SK-N-MC (cell line): ENCODE measurements around the gene DOK3.

ENCODE experiments used
- DNase-seq: peaks from one replicate; pipeline ENCODE4 v3.0.0-alpha.2; 2011; ENCODE audit warnings: low read depth, low spot score
- H3K27ac ChIP-seq: fragments of 200-600 bp; sonication (generic); 2 replicates; pipeline ENCODE4 v1.5.1; 2016; ENCODE audit warnings: mixed run types
- H3K36me3 ChIP-seq: fragments of 200-600 bp; sonication (generic); 2 replicates; pipeline ENCODE4 v1.6.1; 2017; ENCODE audit warnings: antibody characterized with exemption, low read length, mixed read lengths; ENCODE audit not compliant: insufficient read depth
- H3K4me3 ChIP-seq: fragments of 200-600 bp; sonication (generic); 2 replicates; pipeline ENCODE4 v1.5.1; 2016
- H3K9ac ChIP-seq: fragments of 200-600 bp; sonication (generic); 2 replicates; pipeline ENCODE4 v1.8.0; 2017; ENCODE audit warnings: mixed run types, mixed read lengths; ENCODE audit not compliant: insufficient read length
- H3K9me3 ChIP-seq: fragments of 200-600 bp; sonication (generic); 2 replicates; pipeline ENCODE4 v1.6.1; 2017; ENCODE audit warnings: low read depth, mild to moderate bottlenecking, antibody characterized with exemption, low read length, moderate library complexity, mixed read lengths
- EZH2 ChIP-seq: fragments of 200-600 bp; sonication (generic); IDR thresholded peaks from one replicate; pipeline ENCODE4 v1.6.1; 2017; ENCODE audit warnings: antibody characterized with exemption
- FOXP2 ChIP-seq: optimal IDR thresholded peaks from 2 replicates; pipeline ENCODE3; 2011; ENCODE audit warnings: mild to moderate bottlenecking, moderate library complexity; ENCODE audit not compliant: insufficient read depth; ENCODE audit errors: extremely low read length, control extremely low read depth
- POLR2AphosphoS5 ChIP-seq: IDR thresholded peaks from 2 replicates; pipeline ENCODE4 v1.6.1; 2012; ENCODE audit warnings: mild to moderate bottlenecking, low read depth, low read length, borderline replicate concordance

Gene DOK3

DNA sequence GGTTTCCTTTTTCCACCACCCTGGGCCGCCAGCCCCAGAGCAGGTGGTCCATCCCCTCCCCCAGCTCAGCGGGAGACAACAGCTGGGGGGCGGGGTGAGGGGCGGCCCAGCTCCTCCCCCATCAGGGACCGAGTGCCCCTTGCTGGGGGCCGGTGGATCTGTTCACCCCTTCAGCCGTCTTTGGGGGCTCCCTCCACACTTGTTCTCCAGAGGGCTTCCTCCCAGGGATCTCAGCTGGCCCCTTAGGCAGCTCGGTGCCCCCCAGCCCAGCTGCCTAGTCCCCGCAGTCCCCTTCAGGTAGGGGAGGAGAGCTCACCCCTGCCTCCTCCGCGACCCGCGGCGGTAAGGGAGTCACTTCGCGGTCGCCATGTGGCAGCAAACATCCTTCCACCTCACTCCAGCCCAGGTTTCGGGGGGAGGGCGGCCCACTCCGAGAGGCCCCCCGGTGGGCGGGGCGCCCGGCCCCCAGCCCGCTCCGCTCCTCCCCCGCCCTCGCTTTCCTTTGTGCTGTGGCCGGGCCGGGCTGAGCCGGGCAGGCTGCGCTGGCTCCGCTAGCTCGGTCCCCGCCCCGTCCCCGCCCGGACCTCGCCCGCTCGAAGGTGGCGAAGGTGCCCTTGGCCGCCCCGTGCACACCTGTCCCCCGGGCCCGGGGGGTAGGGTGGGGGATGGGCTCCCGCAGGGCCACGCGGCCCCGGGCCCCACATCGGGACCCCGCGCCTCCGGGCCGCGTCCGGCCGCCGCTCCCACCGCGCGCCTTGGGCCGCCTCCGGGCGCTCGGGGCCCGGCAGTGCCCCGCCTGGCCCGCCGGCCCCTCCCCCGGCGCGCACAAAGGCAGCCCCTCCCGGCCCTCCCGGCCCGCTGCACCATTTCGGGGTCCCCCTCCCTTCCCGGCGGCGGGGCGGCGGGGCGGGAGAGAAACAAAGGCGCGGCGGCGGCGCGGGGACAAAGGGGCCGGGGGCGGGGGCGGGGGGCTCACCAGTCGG, 36.9 kb downstream of the DOK3 start:
- H3K4me3 ChIP-seq = peak overlapping the region; percentile 96
- H3K36me3 ChIP-seq = peaks cover 47% of the 10 kb centered on the region
- peak overlapping the region; percentile 87 for H3K9ac ChIP-seq
- H3K27ac ChIP-seq = peak overlapping the region; percentile 76; the same call in 1 of the 2 replicates
- no peak for DNase-seq
- TF ChIP-seq EZH2 (no peak), POLR2AphosphoS5 (no peak)
- no peaks in the 10 kb centered on the region for H3K9me3 ChIP-seq

DNA sequence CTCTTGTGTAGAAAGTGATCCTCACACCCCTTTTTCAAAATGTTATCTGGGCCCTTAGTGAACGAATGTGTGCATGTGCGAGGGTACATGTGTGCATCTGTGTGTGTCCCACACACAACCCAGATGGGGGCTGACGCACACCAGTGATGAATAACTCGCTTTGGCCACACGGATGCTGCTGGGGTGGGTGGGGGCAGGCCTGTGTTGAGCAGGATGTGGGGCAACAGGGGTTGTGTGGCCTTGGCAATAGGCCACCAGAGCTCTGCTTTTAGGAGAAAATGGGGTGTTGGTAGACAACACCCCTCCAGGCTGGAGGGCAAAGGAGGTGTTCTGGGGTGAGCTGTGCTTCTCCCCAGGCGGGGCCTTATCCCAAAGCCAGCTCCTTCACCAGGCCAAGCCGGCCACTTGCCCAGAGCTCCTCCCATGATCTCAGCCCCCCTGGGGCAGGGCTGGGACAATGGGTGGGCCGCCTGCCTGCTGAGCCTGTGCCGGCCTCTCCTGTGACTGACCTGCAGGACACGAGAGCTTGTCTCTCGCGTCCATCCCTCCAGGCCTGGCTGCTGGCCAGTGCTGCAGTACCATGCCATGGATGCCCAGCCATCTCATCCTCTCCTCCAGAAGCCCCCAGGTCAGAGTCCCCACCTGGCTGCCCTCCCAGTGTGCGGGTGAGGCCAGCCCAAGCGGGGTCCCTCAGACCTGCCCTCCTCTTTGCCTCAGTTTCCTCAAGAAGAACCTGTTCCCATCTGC, 37.8 kb downstream of the DOK3 start:
- Histone ChIP-seq H3K9me3 (no peaks in the 10 kb centered on the region), H3K4me3 (peak overlapping the region; percentile 96), H3K36me3 (peaks cover 56% of the 10 kb centered on the region), H3K27ac (no peak overlapping the region), H3K9ac (peak overlapping the region; percentile 87)
- TF ChIP-seq POLR2AphosphoS5 = no peak
- TF ChIP-seq FOXP2 = no peak
- TF ChIP-seq EZH2 = no peak
- no peak for DNase-seq

DNA sequence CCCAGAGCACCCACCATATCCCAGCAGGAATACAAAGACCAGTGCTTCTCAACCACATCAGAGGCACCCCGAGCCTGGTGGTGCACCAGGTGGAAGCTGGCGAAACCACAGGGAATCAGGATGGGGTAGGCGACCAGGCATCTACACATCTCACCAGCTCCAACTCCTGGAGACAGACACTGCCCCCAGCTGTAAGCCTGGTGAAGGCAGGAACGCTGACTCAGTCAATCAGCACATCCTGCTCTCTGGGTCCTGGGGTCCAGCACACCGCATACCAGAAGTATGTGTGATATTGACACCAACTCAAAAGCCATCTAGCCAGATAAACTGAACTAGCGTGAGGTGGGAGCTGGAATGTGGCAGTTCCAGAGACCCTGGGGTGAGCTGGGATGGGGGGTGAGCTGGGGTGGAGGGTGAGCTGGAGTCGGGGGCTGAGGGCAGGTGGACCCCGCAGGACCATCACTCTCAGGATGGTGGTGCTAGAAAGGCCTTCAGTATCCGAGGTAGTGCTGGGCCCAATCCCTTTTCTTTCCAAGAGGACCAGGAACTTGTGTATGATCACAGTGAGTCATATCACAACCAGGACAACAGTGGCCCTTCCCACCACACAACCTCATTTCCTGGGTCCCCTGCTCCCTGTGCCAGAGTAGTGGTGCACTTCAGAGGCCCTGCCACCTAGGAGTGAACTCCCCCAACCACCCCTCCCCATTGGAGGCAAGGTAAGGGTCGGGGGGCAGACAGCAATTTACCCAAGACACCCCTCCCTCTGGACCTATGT, 38.7 kb downstream of the DOK3 start:
- TF ChIP-seq FOXP2 (no peak), POLR2AphosphoS5 (no peak), EZH2 (no peak)
- DNase-seq = no peak
- Histone ChIP-seq H3K36me3 (peaks cover 65% of the 10 kb centered on the region), H3K9me3 (no peaks in the 10 kb centered on the region), H3K9ac (no peak overlapping the region), H3K27ac (no peak overlapping the region), H3K4me3 (peak overlapping the region; percentile 96; the same call in 1 of the 2 replicates)

DNA sequence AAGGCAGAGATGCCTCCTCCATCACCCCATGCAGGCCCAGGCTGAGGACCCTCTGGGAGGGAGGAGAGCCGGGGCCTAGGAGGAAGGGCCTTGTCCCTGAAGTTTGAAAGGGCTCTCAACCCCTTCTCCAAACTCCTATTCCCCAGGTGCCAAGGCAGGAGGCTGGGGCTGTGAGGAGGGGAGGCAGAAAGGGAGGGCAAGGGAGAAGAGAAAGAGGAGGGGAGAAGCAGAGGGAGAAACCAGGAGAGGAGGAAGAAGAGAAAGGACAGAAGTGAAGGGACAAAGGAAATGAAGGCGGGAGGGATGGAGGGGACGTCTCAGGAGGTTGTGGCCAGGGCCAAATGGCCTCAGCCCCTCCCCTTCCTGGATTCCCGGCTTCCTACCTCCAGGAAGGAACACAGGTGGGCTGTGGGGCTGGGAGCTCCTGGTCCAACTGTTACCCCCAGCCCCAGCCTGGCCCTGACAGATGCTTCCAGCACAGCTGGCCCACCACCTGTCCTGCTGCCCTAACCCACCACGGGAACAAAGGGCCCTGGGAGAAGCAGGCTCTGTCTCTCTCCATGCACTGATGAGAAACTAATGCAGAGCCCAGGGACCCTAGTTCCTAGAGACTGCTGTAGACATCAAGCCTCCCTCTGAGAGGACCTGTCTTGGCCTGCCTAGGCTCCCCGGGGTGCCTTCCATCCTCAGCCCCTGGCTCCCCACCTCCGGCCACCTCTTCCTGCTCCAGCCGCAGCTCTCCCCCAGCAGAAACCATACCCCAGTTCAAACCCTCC, 39.7 kb downstream of the DOK3 start:
- Histone ChIP-seq H3K27ac (no peak overlapping the region), H3K4me3 (no peak overlapping the region), H3K36me3 (peaks cover 75% of the 10 kb centered on the region), H3K9ac (no peak overlapping the region), H3K9me3 (no peaks in the 10 kb centered on the region)
- no peak for DNase-seq
- TF ChIP-seq EZH2 = no peak

DNA sequence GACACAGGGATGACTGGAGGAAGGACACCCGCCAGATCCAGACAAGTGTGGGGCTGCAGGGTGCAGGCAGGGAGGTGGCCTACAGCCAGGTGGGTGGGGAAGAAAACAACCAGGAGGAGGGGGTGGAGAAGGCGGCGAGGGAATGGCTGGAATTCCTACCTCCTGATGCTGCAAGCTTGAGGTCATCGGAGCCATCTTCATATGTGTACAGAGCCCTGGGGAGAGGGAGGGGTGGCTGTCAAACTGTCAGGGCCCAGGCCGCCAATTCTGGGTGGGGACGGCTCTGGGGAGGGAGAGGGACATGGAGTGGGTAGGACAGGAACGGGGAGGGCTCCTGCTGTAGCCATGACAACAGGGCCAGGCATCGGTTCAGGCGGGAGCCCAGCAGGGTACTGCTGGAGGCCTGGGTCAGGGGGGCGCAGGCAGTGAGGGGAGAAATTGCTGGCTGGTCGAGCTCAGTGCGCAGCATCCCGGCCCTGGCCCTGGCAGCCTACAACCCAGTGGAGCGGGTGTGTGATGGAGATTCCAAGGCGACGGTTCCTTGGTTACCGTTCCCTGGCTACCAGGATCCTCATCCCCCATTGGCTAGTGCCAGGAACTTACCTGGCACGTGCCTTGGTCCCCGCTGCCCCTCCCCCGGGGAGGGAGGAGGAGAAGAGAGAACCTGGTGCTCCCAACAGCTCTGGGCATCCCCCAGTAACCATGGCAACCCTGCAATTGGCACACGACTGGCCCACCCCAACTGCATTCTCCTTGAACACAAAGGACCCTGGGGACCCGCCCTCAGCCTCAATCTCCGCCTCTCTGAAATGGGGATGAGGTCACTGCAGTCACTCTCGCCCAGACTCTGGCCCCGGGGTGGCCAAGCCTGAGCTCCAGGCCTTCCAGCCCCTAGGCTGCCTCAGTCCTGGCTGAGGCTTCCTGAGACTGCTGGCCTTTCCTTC, 40.7 kb downstream of the DOK3 start:
- H3K27ac ChIP-seq = no peak overlapping the region

DNA sequence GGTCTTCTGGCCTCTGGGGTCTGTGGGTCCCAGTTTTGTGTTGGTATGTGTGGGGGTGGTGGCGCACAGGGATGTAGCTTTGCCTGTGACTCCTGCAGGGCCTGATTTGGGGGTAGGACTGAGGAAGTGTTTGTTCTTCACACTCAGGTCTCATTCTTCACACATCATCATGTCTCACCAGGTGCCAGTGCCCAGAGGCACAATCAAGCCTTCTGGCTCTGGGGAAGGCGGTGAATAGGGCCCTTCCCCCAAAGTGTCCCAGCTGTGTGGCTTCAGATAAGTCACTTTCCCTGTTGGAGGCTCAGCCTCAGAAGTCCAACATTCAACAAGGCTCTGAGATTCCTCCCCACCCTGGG, 41.3 kb downstream of the DOK3 start:
- no peak for DNase-seq
- TF ChIP-seq FOXP2 (no peak), EZH2 (no peak), POLR2AphosphoS5 (no peak)
- H3K9ac ChIP-seq = no peak overlapping the region
- no peak overlapping the region for H3K4me3 ChIP-seq
- H3K36me3 ChIP-seq = peaks cover 82% of the 10 kb centered on the region
- no peak overlapping the region for H3K27ac ChIP-seq
- no peaks in the 10 kb centered on the region for H3K9me3 ChIP-seq

More for the DNA sequence above, 40.7 kb downstream of the DOK3 start:
- peaks cover 76% of the 10 kb centered on the region for H3K36me3 ChIP-seq
- no peak for TF ChIP-seq FOXP2
- no peak for TF ChIP-seq EZH2
- no peak; the same call in 1 of the 2 replicates for TF ChIP-seq POLR2AphosphoS5
- DNase-seq = no peak
- no peaks in the 10 kb centered on the region for H3K9me3 ChIP-seq
- no peak overlapping the region for H3K9ac ChIP-seq
- no peak overlapping the region for H3K4me3 ChIP-seq

DNA sequence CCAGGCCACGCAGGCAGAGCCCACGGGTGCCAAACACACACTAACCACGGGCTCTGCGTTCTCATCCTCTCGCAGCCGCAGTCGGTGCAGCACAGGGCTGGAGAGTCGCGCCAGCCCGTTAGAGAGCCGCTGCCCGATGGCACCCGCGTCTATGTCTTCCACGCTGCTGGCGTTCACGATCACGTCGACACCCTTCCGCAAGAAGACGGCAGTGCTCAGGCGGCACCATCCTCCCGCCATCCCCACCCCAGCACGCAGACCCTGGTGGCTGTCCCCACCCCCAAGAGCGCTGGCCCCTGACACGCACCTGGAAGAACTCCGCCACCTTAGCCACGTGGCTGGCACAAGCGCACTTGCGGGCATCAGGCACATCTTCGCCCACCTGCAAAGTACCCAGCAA, 42.2 kb downstream of the DOK3 start:
- DNase-seq = no peak
- Histone ChIP-seq H3K36me3 (peaks cover 89% of the 10 kb centered on the region), H3K9me3 (no peaks in the 10 kb centered on the region), H3K9ac (no peak overlapping the region), H3K4me3 (no peak overlapping the region), H3K27ac (no peak overlapping the region)
- TF ChIP-seq POLR2AphosphoS5 (no peak), EZH2 (no peak), FOXP2 (no peak)
